ENCODE results near the gene MAS1L.
"Not testable (repeated sequence)": the region's sequence is repeated elsewhere in the genome, so short reads cannot be mapped to it uniquely, and the experiment has no call there.

Gene MAS1L

DNA sequence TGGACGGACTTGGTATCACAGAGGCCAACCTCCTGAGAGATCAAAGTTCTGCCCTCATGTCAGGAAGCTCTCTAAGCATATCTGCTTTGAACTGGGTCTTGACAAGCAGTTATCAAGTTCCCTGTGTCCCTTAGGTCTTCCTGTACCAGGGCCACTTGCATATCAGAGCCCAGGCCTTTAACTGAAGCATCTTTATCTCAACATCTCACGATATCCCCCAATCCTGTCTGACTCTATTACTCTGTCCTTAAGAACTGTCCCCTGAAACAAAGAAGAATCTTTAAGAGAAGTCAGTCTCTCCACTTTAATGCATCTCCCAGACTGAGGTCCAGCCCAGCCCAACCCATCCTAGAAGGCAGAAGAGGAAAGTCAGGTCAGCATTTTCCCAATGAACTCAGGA lies 8.2 kb downstream of the MAS1L start:
- DNase-seq (ENCODE audit: low spot score): no peak

DNA sequence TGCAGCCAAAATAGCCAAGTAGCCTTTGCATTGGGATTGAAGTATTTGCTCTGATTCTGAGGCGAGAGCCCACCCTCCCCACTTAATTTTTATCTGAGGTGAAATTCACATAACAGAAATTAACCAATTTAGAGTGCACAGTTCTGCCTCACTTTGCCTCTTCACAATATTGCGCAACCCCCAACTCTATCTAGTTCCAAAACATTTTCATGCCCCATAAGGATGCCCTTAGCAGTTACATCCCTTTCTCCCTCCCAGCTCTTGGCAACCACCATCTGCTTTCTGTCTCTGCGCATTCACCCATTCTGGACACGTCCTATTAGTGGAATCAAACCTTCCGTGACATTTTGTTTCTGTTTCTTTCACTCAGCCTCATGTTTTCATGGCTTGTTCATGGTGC lies 9.0 kb downstream of the MAS1L start:
- no peak for DNase-seq (ENCODE audit: low spot score)

DNA sequence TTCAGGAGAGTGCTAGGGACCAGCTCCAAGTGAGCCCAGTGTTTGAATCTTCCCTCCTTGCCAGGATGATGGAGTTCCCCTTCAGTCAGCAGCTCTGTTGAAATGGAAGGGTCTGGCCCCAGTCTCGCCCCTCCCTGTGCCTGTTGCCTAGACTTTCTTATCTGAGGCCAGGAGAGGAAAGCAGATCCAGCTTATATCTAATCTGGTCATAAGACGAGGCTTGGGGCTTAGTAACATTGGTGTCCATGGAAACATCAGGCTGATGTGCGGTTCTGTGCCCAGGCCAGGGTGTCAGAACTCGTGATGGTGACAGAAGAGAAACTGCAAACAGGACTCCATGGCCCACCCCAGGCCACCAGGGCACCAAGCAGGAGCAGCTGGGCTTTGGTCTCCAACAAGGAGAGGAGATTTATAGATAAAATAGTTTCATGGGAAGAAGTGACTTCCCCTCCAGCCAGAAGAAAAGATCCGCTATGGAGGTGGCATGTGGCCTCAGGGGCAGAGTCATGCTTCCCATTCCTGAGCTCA lies 9.8 kb downstream of the MAS1L start:
- no peak for DNase-seq (ENCODE audit: low spot score)

DNA sequence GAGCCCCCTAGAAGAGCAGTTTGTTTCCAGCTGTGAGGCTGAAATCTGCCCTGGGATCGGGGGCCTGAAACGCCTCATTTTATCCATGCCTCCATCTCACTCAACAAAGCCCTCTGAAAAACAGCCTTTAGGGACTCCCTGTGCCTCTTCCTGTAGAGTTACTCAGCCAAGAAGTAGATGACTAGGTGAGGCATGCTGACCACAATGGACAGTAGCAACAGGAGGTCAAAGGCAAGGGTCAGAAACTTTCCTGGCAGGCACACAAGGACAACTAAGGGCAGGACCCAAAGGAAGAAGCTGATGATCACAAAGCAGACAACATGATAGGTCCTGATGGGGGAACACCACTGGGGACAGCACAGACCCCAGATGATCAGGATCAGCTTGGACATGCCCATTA lies 12.8 kb downstream of the MAS1L start:
- no peak for DNase-seq (ENCODE audit: low spot score)

DNA sequence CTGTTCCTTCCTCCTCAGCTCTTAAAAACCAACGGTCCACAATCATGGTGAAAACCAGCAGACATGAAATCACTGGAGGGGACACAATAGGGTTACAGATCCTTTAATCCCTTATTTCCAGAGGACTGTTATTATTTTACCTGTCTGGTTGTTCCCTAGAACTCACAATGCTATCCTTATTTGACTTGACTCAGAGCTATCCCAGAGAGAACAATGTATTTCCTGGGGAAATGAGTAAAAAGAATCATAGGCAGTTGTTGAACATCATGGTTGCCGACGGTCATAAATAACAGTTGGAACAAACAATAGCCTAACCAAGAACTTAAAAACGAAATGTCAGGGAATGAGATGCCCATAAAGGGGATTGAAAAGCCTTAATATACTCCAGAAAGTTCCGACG lies 21.5 kb downstream of the MAS1L start:
- DNase-seq (ENCODE audit: low spot score): no peak

DNA sequence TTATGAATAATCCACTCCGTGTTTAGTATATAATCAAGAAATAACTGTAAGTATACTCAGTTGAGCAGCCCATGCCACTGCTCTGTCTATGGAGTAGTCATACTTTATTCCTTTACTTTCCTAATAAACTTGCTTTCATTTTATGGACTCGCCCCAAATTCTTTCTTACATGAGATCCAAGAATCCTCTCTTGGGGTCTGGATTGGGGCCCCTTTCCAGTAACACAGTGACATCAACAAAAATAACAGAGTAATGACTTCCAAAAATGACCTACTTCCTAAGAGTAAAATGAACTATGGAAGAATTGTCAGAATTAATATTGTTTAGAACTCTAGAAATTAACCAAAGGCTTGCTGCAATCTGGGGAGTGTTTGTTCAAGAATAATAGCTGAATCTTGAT lies 22.0 kb downstream of the MAS1L start:
- no peak for DNase-seq (ENCODE audit: low spot score)

DNA sequence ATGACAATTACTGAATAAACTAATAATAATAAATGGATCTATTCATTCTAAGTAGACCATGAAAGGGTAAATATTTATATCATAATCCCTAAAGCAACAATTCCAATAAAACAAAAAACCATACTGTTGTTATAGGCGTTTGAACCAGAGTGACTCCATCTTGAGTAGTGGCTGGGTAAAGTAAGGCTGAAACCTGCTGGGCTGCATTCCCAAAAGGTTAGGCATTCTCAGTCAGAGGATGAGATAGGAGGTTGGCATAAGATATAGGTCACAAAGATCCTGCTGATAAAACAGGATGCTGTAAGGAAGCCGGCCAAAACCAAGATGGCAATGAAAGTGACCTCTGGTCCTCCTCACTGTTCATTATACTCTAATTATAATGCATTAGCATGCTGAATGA lies 22.5 kb downstream of the MAS1L start:
- no peak for DNase-seq (ENCODE audit: low spot score)

DNA sequence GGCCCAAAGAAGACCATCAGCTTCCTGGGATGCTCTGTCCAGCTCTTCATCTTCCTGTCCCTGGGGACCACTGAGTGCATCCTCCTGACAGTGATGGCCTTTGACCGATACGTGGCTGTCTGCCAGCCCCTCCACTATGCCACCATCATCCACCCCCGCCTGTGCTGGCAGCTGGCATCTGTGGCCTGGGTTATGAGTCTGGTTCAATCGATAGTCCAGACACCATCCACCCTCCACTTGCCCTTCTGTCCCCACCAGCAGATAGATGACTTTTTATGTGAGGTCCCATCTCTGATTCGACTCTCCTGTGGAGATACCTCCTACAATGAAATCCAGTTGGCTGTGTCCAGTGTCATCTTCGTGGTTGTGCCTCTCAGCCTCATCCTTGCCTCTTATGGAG lies 25.7 kb downstream of the MAS1L start:
- no peak for DNase-seq (ENCODE audit: low spot score)

DNA sequence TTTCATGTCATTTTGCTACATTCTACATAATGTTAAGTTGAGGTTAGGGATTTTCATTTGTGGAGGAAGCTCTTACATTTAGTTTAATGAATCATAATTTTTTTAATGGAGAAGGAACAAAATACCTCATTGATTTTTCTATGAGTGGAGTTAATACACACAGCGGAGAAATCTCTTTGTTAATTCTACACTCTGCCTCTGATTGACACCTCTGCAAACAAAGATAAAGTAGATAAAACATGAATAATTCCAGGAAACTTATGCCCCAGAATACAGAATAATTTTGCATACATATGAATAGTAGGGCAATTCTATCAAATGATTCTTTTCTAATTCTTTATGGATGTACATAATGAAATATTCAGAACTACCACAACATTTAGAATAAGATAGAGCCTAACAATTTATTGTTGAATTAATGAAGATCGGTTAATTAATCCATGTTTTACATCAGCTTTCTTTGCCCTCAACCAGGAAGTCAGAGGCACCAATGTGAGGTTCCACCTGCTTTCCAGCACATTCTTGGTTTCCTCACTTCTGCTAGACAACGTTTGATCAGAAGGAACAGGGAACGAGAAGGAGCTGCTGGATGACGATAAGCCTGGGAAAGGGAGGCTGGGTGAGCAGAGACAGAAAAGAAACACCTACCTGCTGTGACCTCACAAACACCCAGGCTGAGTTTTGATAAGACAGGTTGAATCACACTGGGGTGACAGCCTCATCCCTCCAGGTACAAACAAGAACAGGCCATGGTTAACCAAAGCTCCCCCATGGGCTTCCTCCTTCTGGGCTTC lies 26.5 kb downstream of the MAS1L start:
- DNase-seq (ENCODE audit: low spot score): no peak

DNA sequence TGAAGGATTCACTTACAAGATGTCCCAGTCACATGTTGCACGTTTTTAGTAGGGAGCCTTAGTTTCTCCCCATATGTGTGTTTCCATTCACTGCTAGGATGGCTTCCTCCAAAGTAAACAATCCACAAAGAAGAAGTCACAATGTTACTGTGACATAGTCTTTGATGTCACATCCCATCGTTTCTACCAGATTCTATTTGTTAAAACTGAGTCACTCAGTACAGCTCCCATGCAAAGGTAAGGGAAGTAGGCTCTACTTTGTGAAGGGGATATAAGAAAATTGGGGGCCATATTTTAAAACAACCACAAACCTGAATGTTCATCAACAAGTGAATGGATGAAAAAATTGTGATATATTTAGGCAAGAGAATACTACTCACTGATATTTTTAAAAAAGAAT lies 30.8 kb downstream of the MAS1L start, which contains the start of the genes OR11A1 and OR2H1:
Gene OR11A1, minus strand, starts transcription at position 101 of the 400 bp plus-strand sequence. CDS start 29,430 bp downstream, outside the sequence.
Gene OR2H1, plus strand, starts transcription at position 185 of the 400 bp plus-strand sequence. CDS start 4,615 bp downstream, outside the sequence.
- no peak for DNase-seq (ENCODE audit: low spot score)

DNA sequence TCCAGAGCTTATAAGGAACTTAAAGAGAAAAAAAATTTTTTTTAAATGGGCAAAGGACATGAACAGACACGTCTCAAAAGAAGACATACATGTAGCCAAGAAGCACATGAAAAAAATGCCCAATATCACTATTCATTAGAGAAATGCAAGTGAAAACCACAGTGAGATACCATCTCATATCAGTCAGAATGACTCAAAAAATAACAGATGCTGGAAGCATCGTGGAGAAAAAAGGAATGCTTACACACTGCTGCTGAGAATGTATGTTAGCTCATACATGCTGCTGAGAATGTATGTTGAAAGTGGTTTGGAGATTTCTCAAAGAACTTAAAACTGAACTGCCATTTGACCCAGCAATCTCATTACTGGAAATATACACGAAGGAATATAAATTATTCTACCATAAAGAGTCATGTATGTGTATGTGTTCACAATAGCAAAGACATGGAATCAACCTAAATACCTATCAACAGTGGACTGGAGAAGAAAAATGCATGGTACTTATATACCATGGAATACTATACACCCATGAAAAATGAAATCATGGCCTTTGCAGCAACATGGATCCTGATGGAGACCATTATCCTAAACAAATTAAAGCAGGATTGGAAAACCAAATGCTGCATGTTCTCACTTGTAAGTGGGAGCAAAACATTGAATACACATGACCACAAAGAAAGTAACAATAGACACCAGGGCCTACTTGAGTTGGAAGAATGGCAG lies 36.1 kb downstream of the MAS1L start:
- peak; percentile 3 for DNase-seq (ENCODE audit: low spot score)

DNA sequence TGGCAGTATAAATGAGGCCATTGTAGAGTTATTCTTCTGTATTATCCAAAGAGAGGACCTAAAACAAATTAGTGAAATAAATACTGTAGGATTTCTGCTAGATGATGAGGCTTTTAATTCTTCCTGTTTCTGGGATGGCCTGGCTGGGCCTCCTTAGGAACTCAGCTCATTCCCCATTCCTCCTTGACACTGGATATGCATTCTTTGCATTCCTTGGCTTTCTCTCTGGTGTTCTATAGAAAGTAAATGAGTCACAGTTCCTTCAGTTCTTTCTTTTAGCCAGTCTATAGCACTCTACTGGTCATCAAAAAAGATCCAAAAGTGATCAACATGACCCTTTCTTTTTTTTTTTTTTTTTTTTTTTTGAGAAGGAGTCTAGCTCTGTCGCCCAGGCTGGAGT lies 40.1 kb downstream of the MAS1L start:
- no peak for DNase-seq (ENCODE audit: low spot score)

DNA sequence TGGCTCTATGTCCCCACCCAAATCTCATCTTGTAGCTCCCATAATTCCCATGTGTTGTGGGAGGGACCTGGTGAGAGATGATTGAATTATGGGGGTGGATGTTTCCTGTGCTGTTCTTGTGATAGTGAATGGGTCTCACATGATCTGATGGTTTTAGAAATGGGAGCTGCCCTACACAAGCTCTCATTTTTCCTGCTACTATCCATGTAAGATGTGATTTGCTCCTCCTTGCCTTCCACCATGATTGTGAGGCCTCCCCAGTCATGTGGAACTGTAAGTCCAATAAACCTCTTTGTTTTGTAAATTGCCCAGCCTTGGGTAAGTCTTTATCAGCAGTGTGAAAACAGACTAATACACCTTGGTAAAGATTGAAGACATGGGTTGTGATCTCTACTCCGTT lies 43.7 kb downstream of the MAS1L start:
- DNase-seq (ENCODE audit: low spot score): not testable (repeated sequence)

DNA sequence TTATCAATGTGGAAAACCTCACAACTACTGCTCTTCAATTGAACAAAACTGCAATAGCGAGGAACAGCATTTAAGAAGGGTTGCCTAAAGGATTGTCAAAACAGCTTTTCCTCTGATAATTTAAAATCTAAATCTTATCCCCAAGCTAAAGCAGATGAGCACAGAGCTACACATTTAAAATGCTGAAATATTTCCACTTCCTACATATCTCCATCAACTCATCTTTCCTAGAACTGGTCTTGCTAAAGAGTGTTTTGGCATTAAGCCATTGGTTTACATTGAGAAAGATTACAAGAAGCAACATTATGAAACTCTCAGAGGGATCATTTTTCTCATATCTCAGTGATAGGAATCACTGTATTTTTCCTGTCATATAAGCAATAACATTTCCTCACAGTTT lies 45.0 kb downstream of the MAS1L start:
- no peak for DNase-seq (ENCODE audit: low spot score)

DNA sequence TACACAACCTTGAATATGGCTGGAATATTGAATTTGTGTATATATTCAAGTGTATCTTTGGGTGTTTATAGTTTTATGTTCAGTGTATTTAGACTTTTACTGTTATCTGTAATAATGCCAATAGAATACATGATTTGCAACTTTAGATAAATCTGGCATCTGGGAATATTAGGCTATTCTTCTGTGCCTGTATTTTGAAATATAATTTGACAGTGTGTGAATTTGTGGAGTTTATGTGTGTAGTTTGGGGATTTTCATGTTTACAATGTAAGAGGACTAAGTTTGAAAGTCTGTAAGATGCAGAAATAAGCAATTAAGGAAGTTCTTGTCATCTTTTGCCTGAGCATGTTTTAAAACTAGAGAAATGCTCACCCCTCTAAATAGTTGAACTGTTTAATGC lies 48.8 kb downstream of the MAS1L start, which contains the start of gene OR10C1:
Gene OR10C1, plus strand, starts transcription at position 301 of the 400 bp plus-strand sequence. CDS start 710 bp downstream, outside the sequence.
- DNase-seq (ENCODE audit: low spot score): no peak

DNA sequence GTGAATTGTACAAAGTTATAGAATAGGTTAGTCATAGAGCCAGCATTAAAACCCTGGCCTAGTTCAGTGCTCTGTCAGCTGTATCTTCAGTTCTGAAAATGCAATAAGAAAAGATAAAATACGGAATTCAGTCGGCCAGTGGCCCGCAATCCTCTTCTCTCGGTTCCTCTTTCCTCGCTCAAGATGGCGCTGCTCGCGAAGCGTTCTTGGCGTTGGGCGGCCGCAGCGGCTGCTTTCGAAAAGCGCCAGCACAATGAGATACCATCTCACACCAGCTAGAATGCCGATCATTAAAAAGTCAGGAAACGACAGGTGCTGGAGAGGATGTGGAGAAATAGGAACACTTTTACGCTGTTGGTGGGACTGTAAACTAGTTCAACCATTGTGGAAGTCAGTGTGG lies 51.0 kb downstream of the MAS1L start:
- not testable (repeated sequence) for DNase-seq (ENCODE audit: low spot score)

All from activated CD4-positive, alpha-beta T cell treated with anti-CD3 and anti-CD28 coated beads, Interleukin-2, Interleukin-4, amounts not matched to agents 100 ng/mL and 50 ng/mL, durations not matched to agents 16 hours and 8 hours (primary cell).